ENCODE data around the gene DGKB.

DNA sequence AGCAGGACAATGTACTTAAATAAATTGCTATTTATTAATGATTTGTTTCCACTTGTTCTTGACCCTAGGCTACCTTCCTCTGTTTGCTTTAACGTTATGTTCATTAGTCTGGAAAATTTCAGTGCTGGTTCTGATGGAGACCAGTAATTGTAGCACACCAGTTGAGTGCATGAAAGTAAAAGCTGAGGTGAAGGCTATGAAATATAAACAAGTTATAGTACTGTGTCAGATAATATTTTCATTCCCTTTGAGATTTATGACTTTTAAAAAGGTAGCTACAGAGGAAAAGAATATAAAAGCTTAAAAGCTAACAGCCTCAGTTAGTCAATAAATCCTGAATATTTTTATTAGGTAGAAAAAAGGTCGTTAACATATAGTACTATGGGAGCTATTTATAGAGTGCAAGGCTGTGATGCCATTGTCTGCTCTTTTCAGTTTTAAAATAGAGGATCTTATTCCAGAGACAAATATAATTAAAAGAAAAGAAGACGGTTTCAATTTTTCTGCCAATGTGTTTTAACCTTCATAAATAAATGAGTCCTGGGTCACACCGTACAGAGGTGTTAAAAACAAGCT, 561.3 kb downstream of the DGKB start:
- TF ChIP-seq, protein P1, sequence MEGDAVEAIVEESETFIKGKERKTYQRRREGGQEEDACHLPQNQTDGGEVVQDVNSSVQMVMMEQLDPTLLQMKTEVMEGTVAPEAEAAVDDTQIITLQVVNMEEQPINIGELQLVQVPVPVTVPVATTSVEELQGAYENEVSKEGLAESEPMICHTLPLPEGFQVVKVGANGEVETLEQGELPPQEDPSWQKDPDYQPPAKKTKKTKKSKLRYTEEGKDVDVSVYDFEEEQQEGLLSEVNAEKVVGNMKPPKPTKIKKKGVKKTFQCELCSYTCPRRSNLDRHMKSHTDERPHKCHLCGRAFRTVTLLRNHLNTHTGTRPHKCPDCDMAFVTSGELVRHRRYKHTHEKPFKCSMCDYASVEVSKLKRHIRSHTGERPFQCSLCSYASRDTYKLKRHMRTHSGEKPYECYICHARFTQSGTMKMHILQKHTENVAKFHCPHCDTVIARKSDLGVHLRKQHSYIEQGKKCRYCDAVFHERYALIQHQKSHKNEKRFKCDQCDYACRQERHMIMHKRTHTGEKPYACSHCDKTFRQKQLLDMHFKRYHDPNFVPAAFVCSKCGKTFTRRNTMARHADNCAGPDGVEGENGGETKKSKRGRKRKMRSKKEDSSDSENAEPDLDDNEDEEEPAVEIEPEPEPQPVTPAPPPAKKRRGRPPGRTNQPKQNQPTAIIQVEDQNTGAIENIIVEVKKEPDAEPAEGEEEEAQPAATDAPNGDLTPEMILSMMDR (conservative IDR thresholded peaks at IDR 0.05): no peak
- TF ChIP-seq EZH2 (IDR thresholded peaks at IDR 0.05; ENCODE audit: low read depth): no peak

All from PC-9 (cell line).